H9 (cell line): ENCODE results near the gene SLCO2A1. TPM values are rescaled to one million over a fixed set of nuclear protein-coding genes. Genes with fewer than 3 reads are reported as not detected.

Source experiments
- DNase-seq: peaks from one replicate; pipeline ENCODE4 v3.0.0-alpha.2; 2017
- H2AFZ ChIP-seq: one replicate; pipeline ENCODE4 v1.6.1; 2013; ENCODE audit warnings: mild to moderate bottlenecking, low read length, control low read depth, moderate library complexity
- H2AK5ac ChIP-seq: 2 replicates; pipeline ENCODE4 v1.6.1; 2013; ENCODE audit warnings: low read length, control low read depth, mixed read lengths; ENCODE audit not compliant: insufficient read length
- H2BK120ac ChIP-seq: one replicate; pipeline ENCODE4 v1.6.1; 2013; ENCODE audit warnings: low read depth, mild to moderate bottlenecking, low read length, control low read depth, inconsistent platforms; ENCODE audit not compliant: poor library complexity, severe bottlenecking
- H2BK12ac ChIP-seq: 2 replicates; pipeline ENCODE4 v1.6.1; 2013; ENCODE audit warnings: low read length, control low read depth, mixed read lengths, low read depth; ENCODE audit not compliant: insufficient read length
- H2BK15ac ChIP-seq: 2 replicates; pipeline ENCODE4 v1.6.1; 2013; ENCODE audit warnings: low read depth, low read length, control low read depth
- H2BK20ac ChIP-seq: one replicate; pipeline ENCODE4 v1.6.1; 2013; ENCODE audit warnings: low read depth, mild to moderate bottlenecking, low read length, control low read depth, inconsistent platforms; ENCODE audit not compliant: poor library complexity, severe bottlenecking
- H2BK5ac ChIP-seq: 2 replicates; pipeline ENCODE4 v1.6.1; 2013; ENCODE audit warnings: low read length, control low read depth, mixed read lengths; ENCODE audit not compliant: insufficient read length
- H3K14ac ChIP-seq: 2 replicates; pipeline ENCODE4 v1.6.1; 2013; ENCODE audit warnings: low read length, control low read depth; ENCODE audit not compliant: insufficient read depth
- H3K18ac ChIP-seq: 2 replicates; pipeline ENCODE4 v1.6.1; 2013; ENCODE audit warnings: low read depth, mild to moderate bottlenecking, mixed read lengths, low read length, control low read depth; ENCODE audit not compliant: insufficient read length
- H3K23ac ChIP-seq: 2 replicates; pipeline ENCODE4 v1.6.1; 2013; ENCODE audit warnings: low read length, control low read depth, mixed read lengths, low read depth; ENCODE audit not compliant: insufficient read length
- H3K23me2 ChIP-seq: 2 replicates; pipeline ENCODE4 v1.6.1; 2013; ENCODE audit warnings: low read depth, mild to moderate bottlenecking, mixed read lengths, low read length, control low read depth; ENCODE audit not compliant: insufficient read length, poor library complexity, severe bottlenecking
- H3K27ac ChIP-seq: 2 replicates; pipeline ENCODE4 v1.5.1; 2013; ENCODE audit warnings: low read length, control low read depth, mixed read lengths, low read depth; ENCODE audit not compliant: insufficient read length
- H3K27me3 ChIP-seq: 2 replicates; pipeline ENCODE4 v1.6.1; 2013; ENCODE audit warnings: low read length, control low read depth, inconsistent platforms; ENCODE audit not compliant: insufficient read depth
- H3K4ac ChIP-seq: 2 replicates; pipeline ENCODE4 v1.6.1; 2013; ENCODE audit warnings: low read depth, mild to moderate bottlenecking, control low read depth, inconsistent platforms, low read length, moderate library complexity
- H3K4me1 ChIP-seq: 2 replicates; pipeline ENCODE4 v1.6.1; 2013; ENCODE audit warnings: low read length, control low read depth, inconsistent platforms; ENCODE audit not compliant: insufficient read depth
- H3K4me2 ChIP-seq: 2 replicates; pipeline ENCODE4 v1.6.1; 2013; ENCODE audit warnings: low read length, control low read depth, mixed read lengths; ENCODE audit not compliant: insufficient read length, insufficient read depth
- H3K56ac ChIP-seq: 2 replicates; pipeline ENCODE4 v1.6.1; 2013; ENCODE audit warnings: low read depth, mild to moderate bottlenecking, mixed read lengths, low read length, control low read depth; ENCODE audit not compliant: insufficient read length
- H3K79me1 ChIP-seq: 2 replicates; pipeline ENCODE4 v1.6.1; 2013; ENCODE audit warnings: low read depth, mild to moderate bottlenecking, moderate library complexity, low read length, control low read depth, inconsistent platforms; ENCODE audit not compliant: insufficient read depth, poor library complexity, severe bottlenecking
- H3K79me2 ChIP-seq: 2 replicates; pipeline ENCODE4 v1.6.1; 2013; ENCODE audit warnings: low read length, control low read depth, inconsistent platforms; ENCODE audit not compliant: insufficient read depth
- H3K9ac ChIP-seq: 2 replicates; pipeline ENCODE4 v1.6.1; 2013; ENCODE audit warnings: low read length, control low read depth, mixed read lengths; ENCODE audit not compliant: insufficient read length; ENCODE audit errors: extremely low read depth
- H3K9me3 ChIP-seq: one replicate; pipeline ENCODE4 v1.6.1; 2013; ENCODE audit warnings: low read depth, low read length, inconsistent platforms; ENCODE audit not compliant: control insufficient read depth
- H3T11ph ChIP-seq: one replicate; pipeline ENCODE4 v1.6.1; 2013; ENCODE audit warnings: mild to moderate bottlenecking, low read length, control low read depth, inconsistent platforms
- H4K20me1 ChIP-seq: one replicate; pipeline ENCODE4 v1.6.1; 2013; ENCODE audit not compliant: control insufficient read depth, insufficient read length, insufficient read depth
- H4K5ac ChIP-seq: 2 replicates; pipeline ENCODE4 v1.6.1; 2013; ENCODE audit warnings: low read depth, mild to moderate bottlenecking, mixed read lengths, low read length, control low read depth; ENCODE audit not compliant: insufficient read length
- H4K8ac ChIP-seq: replicated peaks from 2 replicates; pipeline ENCODE4 v1.6.1; 2013; ENCODE audit warnings: low read length, control low read depth, mixed read lengths, low read depth; ENCODE audit not compliant: insufficient read length
- H4K91ac ChIP-seq: 2 replicates; pipeline ENCODE4 v1.6.1; 2013; ENCODE audit warnings: low read depth, mild to moderate bottlenecking, moderate library complexity, mixed read lengths, low read length, control low read depth; ENCODE audit not compliant: insufficient read length
- H3K27ac Mint-ChIP-seq, 3 experiments: 2 replicates in 2 of 3; 3 replicates in 1 of 3; pipeline ENCODE4 v1.8.0; 2020 to 2021; ENCODE audit warnings: mixed read lengths in 3 of 3, mild to moderate bottlenecking in 1 of 3, moderate library complexity in 1 of 3
- H3K27me3 Mint-ChIP-seq: 2 replicates; pipeline ENCODE4 v1.8.0; 2021; ENCODE audit warnings: low read depth, mild to moderate bottlenecking, moderate library complexity, mixed read lengths
- H3K36me3 Mint-ChIP-seq, 3 experiments: 2 replicates in 2 of 3; 3 replicates in 1 of 3; pipeline ENCODE4 v1.8.0; 2020 to 2021; ENCODE audit warnings: low read depth in 3 of 3, mixed read lengths in 3 of 3; ENCODE audit not compliant: insufficient read depth in 1 of 3
- H3K4me1 Mint-ChIP-seq, 2 experiments: 2 replicates each; pipeline ENCODE4 v1.8.0; 2020; ENCODE audit warnings: mixed read lengths in 2 of 2
- H3K4me3 Mint-ChIP-seq, 2 experiments: 2 replicates in 1 of 2; 3 replicates in 1 of 2; pipeline ENCODE4 v1.8.0; 2020 to 2021; ENCODE audit warnings: mild to moderate bottlenecking in 2 of 2, mixed read lengths in 2 of 2, moderate library complexity in 1 of 2
- H3K9me3 Mint-ChIP-seq, 2 experiments: 2 replicates in 1 of 2; 3 replicates in 1 of 2; pipeline ENCODE4 v1.8.0; 2020; ENCODE audit warnings: mild to moderate bottlenecking in 2 of 2, mixed read lengths in 2 of 2, moderate library complexity in 1 of 2
- CTCF ChIP-seq: fragments of 200-600 bp; sonication (generic); conservative IDR thresholded peaks from 3 replicates; pipeline ENCODE4 v1.8.0; 2021; ENCODE audit warnings: antibody characterized with exemption, mild to moderate bottlenecking
- WGBS: extraction: QIAGEN DNeasy Blood & Tissue Kit; methylation state at CpG from one replicate; pipeline ENCODE4 v1.1.7; 2013; ENCODE audit warnings: missing lambda C conversion rate, low lambda C conversion rate, mixed read lengths; ENCODE audit not compliant: insufficient read length; ENCODE audit errors: extremely low coverage; 5-methylcytosine and 5-hydroxymethylcytosine counted together
- total RNA-seq: library from RNA; stranded (reverse); gene quantifications from 2 replicates; pipeline ENCODE4 v1.2.1, GENCODE V29; 2021

The SLCO2A1 gene
- total RNA-seq, 1 experiment from 2014 or later: 0.98 TPM

- no CpG with 5 or more reads among the region's 10 CpGs for WGBS
- H3K4me3 Mint-ChIP-seq: no peak overlapping the region
- no peak overlapping the region for H3K23ac ChIP-seq
- H3K27ac Mint-ChIP-seq: no peak overlapping the region
- no peak overlapping the region for H4K5ac ChIP-seq
- H3K23me2 ChIP-seq: no peaks in the 10 kb centered on the region
- H2BK20ac ChIP-seq: no peak overlapping the region
- H3K27me3 Mint-ChIP-seq: peaks cover 8% of the 10 kb centered on the region
- no peak overlapping the region for H3K9ac ChIP-seq
- peaks cover 3% of the 10 kb centered on the region; the same call in 1 of the 2 replicates for H3K4me1 ChIP-seq
- no peak overlapping the region for H2AFZ ChIP-seq
- no peaks in the 10 kb centered on the region for H3K79me2 ChIP-seq
- no peak overlapping the region for H3K56ac ChIP-seq
- no peak overlapping the region for H4K91ac ChIP-seq
- H3K4me1 Mint-ChIP-seq: peaks cover 13 to 26% of the 10 kb centered on the region in 2 experiments
- no peaks in the 10 kb centered on the region for H4K20me1 ChIP-seq
- H3K4me2 ChIP-seq: no peak overlapping the region
- no peaks in the 10 kb centered on the region for H3K79me1 ChIP-seq
- H3K27me3 ChIP-seq: no peaks in the 10 kb centered on the region
- no peak overlapping the region for H2BK12ac ChIP-seq
- no peak overlapping the region for H2AK5ac ChIP-seq
- no peaks in the 10 kb centered on the region; a peak in 1 of 7 replicates for H3K36me3 Mint-ChIP-seq
- no peaks in the 10 kb centered on the region for H3K9me3 ChIP-seq
- no peak overlapping the region for H4K8ac ChIP-seq
- H3K9me3 Mint-ChIP-seq: peaks cover 0 to 2% of the 10 kb centered on the region in 2 experiments; a peak in 1 of 5 replicates
- H2BK15ac ChIP-seq: no peak overlapping the region
- no peak overlapping the region for H3K27ac ChIP-seq
- no peak overlapping the region for H2BK5ac ChIP-seq
- no peak overlapping the region for H3K14ac ChIP-seq
- peak; percentile 8 for DNase-seq
- no peak overlapping the region for H2BK120ac ChIP-seq
- no peak overlapping the region for H3T11ph ChIP-seq
- no peak for TF ChIP-seq CTCF
- H3K18ac ChIP-seq: no peak overlapping the region
- H3K4ac ChIP-seq: no peak overlapping the region
Observed at GRCh38 chr3:133940536-133940935, 89.2 kb downstream of the SLCO2A1 start.
